Lower leg skin (tissue), 4 donors: ENCODE data around the gene AIG1. TPM values are rescaled to one million over a fixed set of nuclear protein-coding genes. Genes with fewer than 3 reads are reported as not detected.

Experiments used
- DNase-seq, 2 donors: peaks; one replicate each; pipeline ENCODE4 v3.0.0-alpha.2; 2019; ENCODE audit warnings: low spot score in 2 of 2
- H3K4me3 ChIP-seq: fragments of 200-600 bp; sonication (generic); 2 replicates; pipeline ENCODE4 v1.5.1; 2017; ENCODE audit warnings: mild to moderate bottlenecking, low read depth; ENCODE audit not compliant: poor library complexity, severe bottlenecking
- POLR2A ChIP-seq, 2 donors: fragments of 450-650 bp; IDR thresholded peaks; one replicate each; pipeline ENCODE4 v1.6.1; 2016 to 2017; ENCODE audit warnings: antibody characterized with exemption in 2 of 2, mild to moderate bottlenecking in 1 of 2, moderate library complexity in 1 of 2
- WGBS, 2 donors: methylation state at CpG; one replicate each; pipeline ENCODE4 v1.1.5; 2018; 5-methylcytosine and 5-hydroxymethylcytosine counted together
- intact Hi-C: fragments of 100-400 bp; cut with DNase I; formaldehyde crosslinking; loops from one replicate; pipeline ENCODE4 v1.15.0; 2023; ENCODE audit warnings: low total_unique reads
- total RNA-seq, 4 donors: library from RNA; depleted of rRNA; stranded (reverse); fragments of >200 nt; gene quantifications; one replicate each; pipeline ENCODE4 v1.1.0, GENCODE V29; 2016
- TF ChIP-seq, protein P1 (sequence below), 3 donors: fragments of 450-650 bp; IDR thresholded peaks; one replicate each; pipeline ENCODE4 v1.5.1; 2016; ENCODE audit warnings: antibody characterized with exemption in 3 of 3, mild to moderate bottlenecking in 3 of 3, moderate library complexity in 2 of 3

The AIG1 gene
- total RNA-seq, 4 donors from 2014 or later: 12.2 to 21.4 (median 16.0) TPM

DNA sequence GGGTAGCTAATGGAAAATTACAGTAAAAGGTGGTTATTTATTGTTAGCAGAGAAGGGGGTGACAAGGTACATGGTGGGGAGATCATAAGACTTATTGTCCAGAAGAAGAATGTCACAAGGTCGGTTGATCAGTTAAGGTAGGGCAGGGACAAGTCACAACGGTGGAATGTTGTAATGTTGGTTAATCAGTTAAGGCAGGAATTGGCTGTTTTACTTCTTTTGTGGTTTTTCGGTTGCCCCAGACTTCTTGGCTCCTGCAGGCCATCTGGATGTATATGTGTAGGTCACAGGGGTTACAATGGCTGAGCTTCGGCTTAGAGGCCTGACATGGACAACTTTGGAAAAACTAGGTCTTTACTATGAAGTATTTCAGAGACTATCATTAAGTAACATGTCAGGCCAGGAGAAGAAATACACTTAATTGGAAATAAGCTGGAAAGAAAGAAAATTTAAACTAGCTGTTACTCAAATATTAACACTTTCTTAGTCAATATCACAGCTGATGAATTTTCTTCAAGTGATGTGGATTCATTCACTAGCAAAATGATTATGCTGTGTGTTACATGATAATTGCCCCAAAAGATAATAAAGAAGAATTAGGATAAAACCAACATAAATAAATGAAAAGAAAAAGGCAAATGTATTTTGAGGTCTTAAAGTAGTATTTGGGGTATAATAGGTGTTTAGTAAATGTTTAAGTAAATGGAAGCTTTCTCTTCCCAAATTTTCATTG is 4.4 kb downstream of the AIG1 start:
- TF ChIP-seq, protein P1, sequence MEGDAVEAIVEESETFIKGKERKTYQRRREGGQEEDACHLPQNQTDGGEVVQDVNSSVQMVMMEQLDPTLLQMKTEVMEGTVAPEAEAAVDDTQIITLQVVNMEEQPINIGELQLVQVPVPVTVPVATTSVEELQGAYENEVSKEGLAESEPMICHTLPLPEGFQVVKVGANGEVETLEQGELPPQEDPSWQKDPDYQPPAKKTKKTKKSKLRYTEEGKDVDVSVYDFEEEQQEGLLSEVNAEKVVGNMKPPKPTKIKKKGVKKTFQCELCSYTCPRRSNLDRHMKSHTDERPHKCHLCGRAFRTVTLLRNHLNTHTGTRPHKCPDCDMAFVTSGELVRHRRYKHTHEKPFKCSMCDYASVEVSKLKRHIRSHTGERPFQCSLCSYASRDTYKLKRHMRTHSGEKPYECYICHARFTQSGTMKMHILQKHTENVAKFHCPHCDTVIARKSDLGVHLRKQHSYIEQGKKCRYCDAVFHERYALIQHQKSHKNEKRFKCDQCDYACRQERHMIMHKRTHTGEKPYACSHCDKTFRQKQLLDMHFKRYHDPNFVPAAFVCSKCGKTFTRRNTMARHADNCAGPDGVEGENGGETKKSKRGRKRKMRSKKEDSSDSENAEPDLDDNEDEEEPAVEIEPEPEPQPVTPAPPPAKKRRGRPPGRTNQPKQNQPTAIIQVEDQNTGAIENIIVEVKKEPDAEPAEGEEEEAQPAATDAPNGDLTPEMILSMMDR (IDR thresholded peaks at IDR 0.05): no peak
- no peak for TF ChIP-seq POLR2A (IDR thresholded peaks at IDR 0.05)
- H3K4me3 ChIP-seq: no peak overlapping the region
- intact Hi-C loops: no loop called here
- 62 to 65% methylated on average over 4 of the region's 4 CpGs for WGBS, 2 donors
- no peak for DNase-seq

DNA sequence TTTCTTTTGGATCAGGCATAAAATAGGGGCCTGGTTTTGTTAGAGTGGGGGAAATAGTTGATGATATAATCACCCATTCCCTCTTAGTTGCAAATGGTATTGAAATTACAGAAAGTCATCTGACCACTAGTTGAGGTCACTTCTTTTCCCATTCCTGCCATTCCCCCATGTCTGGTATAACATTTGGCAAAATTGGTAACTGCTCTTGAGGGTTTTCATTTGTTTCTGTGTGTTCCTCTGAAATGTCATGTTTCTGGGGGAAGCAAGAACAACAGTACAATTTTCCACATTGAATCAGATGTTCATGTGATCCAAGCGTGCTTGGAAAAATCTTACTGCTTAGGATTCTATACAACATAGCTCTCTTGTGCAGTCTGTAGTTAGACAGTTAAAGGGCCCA is 7.3 kb downstream of the AIG1 start:
- no peak for DNase-seq
- intact Hi-C loops: no loop called here
- no peak for TF ChIP-seq POLR2A (IDR thresholded peaks at IDR 0.05)
- TF ChIP-seq, protein P1 (IDR thresholded peaks at IDR 0.05): no peak
- 57 to 93% methylated on average over 1 of the region's 1 CpG for WGBS, 2 donors
- H3K4me3 ChIP-seq: no peak overlapping the region

GRCh38 chr6:143074101-143074500 is 13.4 kb downstream of the AIG1 start:
- 75 to 79% methylated on average over 3 of the region's 3 CpGs for whole genome bisulfite sequencing, 2 donors
- intact Hi-C loops: no loop called here
- no peak for DNase-seq
- TF ChIP-seq, protein P1 (IDR thresholded peaks at IDR 0.05): no peak
- no peak for TF ChIP-seq POLR2A (IDR thresholded peaks at IDR 0.05)
- H3K4me3 ChIP-seq: no peak overlapping the region

DNA sequence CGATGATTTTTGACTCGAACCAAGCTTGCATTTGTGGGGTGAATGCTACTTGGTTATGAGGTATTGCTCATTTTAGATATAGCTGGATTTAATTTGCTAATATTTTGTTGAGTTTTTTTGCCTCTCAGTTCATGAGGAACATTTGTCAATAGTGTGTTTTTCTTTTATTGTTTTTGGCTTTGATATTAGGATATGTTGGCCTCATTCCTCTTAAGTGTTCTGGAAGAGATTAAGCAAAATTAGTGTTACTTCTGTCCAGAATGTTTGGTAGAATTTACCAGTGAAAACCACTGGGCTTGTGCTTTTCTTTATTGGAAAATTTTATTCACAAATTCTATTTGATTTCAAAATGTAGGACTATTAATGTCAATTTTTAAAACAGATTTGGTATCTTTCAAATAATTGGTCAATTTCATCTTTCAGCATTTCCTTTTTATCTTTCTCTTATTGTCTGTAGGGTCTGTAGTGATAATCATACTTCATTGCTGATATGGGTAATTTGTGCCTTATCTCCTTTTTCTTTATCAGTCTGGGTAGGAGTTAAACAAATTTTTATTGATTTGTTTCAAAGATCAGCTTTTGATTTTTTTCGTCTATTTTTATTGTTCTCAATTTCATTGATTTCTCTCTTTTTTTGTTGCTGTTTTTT is 14.1 kb downstream of the AIG1 start:
- DNase-seq: no peak
- intact Hi-C loops: no loop called here
- TF ChIP-seq POLR2A (IDR thresholded peaks at IDR 0.05): no peak
- TF ChIP-seq, protein P1 (IDR thresholded peaks at IDR 0.05): no peak
- H3K4me3 ChIP-seq: no peak overlapping the region
- 69 to 79% methylated on average over 3 of the region's 3 CpGs for WGBS, 2 donors

- intact Hi-C loops: no loop called here
- WGBS, 2 donors: 79 to 86% methylated on average over 6 of the region's 6 CpGs
- DNase-seq: no peak
- H3K4me3 ChIP-seq: no peak overlapping the region
- TF ChIP-seq, protein P1 (IDR thresholded peaks at IDR 0.05): no peak
- TF ChIP-seq POLR2A (IDR thresholded peaks at IDR 0.05): no peak
Observed at GRCh38 chr6:143078468-143079324, 18.0 kb downstream of the AIG1 start.
